GM19372 (cell line): ENCODE data around the gene SLC7A1.

Source experiments
- ATAC-seq: cut with Tn5 transposase; IDR thresholded peaks from one replicate; pipeline ENCODE4 v1.9.1; 2021; ENCODE audit warnings: mild to moderate bottlenecking, low read depth, moderate library complexity; ENCODE audit not compliant: unreplicated experiment

Gene SLC7A1

DNA sequence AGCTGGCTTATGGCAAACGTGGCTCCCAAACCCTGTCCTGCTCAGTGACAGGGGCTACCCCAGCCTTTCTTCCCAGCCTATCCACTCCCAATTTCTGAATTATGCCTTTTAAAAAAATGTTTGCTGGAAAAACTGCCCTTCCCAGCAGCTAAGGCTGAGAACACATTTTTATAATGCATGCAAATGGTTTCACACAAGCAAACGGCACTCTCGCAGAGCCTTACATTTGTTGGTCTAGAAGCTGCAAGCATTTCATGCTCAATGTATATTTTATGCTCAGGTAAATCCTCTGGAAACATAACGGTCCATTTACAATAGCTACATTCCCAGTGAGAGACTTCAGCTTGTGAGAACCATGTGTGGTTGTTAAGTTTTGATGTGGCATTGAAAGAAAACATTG, 61.4 kb downstream of the SLC7A1 start:
- ATAC-seq, result no peak

DNA sequence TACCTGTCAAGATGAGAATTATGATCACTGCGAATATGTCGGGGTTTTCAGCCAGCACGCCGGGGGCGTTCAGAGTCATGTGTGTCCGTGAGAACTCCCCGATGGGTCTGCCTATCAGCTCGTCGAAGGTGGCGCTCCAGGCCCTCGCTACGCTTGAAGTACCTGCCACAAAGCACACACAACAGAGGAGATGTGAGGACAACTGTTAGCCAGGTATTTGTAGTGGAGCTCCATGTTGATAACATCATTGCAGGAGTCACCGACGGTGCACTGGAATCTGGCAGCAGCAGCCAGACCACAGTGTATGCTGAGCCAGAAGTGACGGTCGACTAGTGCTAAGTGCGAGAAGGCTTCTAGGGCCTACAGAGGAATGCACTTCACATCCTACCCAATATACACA, 62.7 kb downstream of the SLC7A1 start:
- no peak for ATAC-seq

DNA sequence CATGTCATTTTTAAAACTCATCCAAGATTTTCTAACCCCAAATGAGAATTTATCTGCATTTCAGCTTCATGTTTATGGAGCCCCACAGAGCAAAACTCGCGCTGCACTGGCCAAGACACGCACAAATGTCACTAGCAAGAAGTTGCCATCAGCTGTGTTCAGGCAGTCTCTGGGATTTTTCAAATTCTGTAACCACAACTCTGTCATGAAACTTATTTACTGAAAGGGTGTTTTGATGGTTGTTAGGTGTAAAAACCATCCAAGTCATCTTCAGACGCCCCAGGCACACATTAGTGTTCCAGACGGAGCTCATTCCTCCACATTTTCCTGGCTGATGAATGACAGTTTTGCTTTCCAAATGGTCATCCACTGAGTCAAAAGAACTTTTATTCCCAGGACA, 63.4 kb downstream of the SLC7A1 start:
- no peak for ATAC-seq

DNA sequence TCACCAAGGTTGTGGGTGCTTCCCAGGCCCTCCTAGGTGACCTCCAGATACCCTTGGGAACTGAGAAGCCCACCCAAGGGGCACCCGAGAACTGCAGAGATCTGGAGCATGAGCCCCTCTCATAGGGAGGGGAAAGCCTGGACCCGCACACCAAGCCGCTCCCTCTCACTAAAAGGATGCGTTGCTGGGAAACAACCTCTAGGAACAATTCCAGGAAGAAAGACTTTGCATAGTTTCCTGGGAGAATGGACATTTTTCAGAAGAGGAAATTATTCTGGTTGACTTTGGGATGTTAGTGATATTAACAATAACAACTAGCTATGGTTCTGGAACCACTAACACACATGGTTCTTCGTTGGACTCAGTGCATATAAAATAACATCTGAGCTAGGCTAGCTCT, 64.6 kb downstream of the SLC7A1 start:
- no peak for ATAC-seq

DNA sequence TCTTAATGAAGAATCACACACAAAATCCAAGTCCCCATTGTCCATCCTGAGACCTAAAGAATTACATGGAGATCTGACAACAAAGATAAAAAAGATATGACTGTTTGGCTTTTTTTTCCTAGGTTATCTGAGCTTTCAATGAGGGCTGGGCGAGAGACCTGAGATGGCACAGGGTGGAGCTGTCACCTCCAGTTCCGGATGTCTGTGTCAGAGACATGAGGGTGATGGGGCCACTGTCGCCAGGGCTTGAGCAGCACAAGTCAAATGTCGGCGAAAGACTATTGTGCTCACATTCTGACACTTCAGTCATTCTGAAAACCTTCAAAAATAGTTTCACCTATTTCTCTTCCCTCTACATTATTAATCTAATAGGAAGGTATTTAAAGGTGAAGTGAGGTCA, 65.7 kb downstream of the SLC7A1 start:
- ATAC-seq, result no peak

DNA sequence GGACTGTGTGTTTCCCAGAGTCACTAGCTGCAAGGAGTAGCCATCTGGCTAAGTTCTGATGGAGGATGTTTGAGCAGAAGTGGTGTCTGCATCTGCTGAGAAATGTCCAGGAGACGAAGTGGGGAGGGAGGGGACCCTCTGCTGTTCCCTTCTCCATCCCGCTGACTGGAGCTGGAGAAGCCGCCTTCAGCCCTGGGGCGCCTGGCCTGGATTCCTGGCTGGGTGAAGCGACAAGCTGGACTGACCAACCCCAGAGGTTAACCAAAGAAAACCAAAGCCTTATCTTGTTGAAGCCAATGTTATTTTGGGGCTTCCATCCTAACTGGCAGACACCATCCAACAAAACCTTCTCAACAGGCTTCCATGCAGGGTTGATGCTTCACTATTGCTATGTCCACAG, 67.6 kb downstream of the SLC7A1 start:
- no peak for ATAC-seq

DNA sequence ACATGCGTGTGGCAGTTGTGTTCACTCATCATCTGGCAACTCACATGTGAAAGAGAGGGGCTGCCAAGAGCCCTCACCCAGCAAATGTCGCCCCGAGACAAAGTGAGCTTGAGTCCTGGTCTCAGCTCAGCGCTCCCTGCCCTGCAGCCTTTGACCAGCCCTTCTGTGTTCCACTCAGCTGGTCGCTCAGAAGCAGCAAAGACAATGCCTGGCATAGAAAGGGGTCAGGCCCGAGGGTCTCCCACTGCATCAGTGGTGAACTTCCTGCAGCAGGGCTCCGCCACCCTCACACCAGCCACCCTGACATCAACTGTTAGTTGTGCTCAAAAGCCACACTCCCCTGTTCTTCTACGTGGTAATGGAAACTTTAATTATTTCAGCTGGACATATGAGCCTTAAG, 68.0 kb downstream of the SLC7A1 start:
- ATAC-seq, result no peak

DNA sequence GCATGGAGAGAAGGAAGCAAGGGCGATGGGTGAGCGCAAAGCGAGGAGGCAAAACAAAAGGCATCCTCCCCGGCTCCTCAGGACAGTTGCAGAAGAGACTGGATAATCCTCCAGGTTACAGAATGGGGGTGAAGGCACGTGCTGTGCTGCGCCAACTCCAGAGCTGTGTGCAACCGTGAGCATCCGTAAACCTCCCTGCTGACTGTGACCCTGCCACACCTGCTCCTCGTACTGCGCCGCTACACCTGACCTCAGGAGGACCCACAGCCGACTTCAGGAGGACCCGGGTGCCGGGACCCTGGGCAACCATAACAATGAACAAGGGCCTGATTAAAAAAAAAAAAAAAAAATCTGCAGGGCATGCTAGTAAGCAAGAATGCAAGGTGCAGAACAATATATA, 68.7 kb downstream of the SLC7A1 start:
- no peak for ATAC-seq

DNA sequence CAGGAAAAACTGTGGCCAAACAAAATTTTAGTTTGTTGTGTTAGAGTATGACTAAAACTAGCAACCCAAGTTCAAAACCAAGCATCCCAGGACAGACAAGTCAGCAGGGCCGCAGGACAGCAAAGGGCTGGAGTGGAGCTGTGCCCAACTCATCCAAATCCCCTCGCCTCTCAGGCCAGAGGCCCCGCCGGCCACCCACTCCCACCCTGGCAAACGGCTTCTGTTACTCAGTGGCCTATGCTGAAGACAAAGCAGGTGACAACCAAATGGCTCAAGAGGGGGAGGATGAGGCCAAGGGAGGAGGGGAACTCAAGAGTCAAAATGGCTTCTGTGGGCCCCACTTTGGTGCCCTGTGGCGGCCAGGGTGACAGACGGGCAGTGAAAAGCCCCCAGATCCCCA, 69.7 kb downstream of the SLC7A1 start:
- no peak for ATAC-seq

DNA sequence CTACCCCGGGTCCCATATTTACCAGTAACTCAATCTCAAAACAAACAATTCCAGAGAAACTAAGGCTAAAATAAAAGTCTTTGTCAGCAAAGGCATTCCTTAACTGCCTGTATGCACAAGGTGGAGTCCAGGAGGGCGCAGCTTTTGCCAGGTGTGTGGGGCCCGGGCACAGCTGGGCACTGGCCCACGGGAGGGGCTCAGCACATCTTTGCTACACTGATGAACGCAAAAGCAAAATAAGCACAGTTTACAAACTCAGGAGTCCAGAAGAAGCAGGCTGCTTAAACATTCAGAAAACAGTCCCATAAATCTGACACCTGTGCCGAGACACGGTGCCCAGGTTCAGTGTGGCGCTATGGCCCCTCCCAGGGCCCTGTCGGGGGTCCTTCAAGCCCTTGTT, 70.8 kb downstream of the SLC7A1 start:
- no peak for ATAC-seq

DNA sequence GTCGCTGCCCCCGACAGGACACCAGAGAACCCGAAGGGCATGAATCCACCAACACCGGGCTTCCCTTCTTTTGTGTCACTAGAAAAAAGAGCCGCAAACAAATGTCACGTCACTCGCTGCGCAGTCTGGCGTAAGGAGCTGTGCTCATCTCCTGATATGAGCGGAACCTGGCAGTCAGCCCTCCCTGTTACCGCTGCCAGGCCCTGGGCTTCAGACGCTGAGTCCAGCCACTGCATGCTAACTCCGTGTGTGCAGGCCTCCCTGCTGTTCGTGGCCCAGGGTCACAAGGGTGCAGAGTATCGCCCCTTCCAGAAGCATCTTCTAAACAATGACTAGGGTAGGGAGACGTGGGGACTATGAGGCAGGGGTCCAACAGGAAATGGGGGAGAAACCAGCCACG, 71.3 kb downstream of the SLC7A1 start:
- ATAC-seq, result no peak

DNA sequence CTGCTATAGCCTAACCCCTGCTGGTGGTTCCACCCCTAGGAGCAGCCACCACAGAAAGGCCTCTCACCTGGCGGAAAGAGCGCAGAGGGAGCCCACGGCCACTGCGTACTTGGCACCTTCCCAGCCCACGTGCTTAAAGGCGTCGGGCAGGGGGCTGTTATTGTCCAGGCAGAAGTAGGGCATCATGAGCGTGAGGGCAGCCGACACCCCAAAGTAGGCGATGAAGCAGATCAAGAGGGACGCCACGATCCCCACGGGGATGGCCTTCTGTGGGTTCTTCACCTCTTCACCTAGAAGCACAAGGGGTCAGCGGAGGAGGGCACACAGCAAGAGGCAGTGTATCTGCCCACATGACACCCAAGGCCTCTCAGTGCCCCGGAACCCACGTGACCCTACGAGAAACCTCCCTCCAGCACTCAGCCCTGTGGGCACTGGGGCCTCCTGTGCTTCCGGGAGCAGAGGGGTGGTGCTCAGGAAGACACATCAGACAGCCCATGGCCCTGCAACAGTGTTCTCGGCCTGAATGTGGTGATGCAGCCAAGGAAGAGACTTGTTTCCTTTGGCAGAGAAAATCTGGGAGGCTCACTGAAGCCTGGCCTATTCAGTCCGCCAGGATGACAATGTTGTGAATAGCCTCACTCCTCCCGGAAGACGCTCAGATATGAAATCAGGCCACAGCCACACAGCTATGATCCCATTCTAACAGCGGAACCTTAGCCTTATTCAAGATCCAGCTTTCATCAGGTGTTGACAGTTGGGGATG, 72.1 kb downstream of the SLC7A1 start:
- no peak for ATAC-seq

DNA sequence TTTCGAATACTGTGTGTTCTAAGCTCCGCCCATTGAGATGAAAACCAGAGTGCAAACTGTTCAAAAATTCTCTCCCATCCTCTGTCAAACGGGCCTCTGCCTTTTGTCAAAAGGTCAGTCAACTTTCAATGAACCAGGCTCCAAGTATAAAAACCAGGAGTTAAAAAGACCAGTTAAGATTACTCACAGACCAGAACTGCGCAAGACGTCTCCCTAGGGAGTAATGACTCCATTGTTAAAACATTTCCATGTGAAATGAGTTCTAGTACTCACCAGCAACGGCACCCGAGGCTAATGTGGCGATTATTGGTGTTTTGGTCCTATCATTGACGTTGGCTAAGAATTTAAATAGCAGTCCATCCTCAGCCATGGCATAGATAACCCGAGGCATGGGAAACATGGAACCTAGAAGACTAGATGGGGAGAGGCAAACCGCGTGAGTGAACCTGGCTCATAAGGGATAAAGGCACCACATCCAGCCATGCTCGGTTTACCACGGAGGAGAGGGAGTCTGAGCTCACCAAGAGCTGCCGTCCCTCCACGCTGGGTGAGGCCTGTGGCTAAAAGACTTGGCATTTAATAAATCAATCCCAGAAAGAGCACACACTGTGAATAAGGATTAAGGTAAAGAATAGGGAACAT, 73.3 kb downstream of the SLC7A1 start:
- no peak for ATAC-seq

DNA sequence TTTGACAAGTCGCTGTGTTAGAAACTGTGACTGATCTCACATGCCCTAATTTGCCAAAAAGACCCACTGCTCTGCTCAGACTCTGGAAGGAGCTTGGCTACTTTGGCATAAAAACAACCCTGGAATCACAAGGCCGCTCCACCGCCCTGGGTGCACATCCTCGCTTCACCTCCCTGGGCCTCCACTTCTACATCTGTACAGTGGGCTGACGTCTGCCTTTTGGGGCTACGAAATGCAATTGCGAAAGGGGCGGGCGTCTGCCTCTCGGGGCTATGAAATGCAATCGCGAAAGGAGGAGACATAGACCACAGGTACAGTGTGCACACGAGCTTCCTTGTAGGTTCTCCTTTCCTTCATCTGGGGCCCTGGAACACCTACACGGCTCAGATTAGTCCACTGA, 74.2 kb downstream of the SLC7A1 start:
- ATAC-seq, result no peak

DNA sequence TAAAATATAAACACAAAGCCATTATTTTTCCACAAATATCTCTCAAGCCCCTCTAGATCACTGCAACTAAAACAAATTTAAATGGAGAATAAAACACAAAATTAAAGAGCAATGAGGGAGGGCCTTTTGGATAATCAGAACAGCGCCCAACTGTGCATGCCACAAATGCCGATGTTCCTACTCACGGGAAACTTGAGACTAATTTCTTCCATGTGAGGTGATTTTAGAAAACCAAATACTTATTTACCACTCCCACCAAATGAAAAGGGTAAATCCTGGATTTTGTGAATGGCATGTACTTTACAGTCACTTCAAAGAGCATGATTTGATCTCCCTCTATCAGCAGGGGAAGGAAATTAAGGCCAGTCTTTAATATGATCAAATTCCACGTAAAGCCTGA, 74.8 kb downstream of the SLC7A1 start:
- ATAC-seq, result no peak

DNA sequence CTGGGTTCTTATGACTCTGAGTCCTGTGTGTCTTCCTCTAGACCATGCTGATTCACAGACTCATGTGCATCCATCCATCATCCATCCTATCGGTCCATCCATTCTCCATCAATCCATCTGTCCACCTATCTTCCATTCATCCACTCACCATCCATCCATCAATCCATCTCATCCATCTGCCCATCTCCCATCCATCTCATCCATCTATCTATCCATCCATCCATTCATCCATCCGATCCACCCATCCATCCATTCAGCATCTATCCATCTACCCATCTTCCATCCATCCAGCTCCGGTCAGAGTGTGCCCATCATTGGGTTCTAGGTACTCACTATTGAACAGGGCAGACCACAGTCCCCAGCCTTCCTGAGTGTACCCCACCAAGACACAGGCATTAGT, 75.6 kb downstream of the SLC7A1 start:
- no peak for ATAC-seq

DNA sequence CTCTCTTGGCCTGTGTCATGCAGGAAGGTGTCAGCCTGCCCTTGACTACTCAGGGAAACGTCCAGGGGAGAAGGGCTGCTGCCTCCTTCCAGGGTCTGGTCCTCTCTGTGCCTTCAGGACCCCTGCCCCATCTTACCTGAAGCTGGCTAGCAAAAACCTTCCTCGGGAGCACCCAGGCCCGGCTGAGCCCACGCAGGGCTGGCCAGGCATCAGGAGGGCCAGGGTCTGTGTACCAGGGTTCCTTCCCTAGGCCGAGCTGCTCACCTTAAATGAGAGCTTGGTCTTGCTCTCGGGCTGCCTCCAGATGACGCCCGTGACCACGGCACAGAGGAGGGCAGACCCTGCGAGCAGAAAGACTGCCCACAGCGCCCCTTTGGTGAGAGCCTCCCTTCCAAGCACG, 78.6 kb downstream of the SLC7A1 start:
- no peak for ATAC-seq

DNA sequence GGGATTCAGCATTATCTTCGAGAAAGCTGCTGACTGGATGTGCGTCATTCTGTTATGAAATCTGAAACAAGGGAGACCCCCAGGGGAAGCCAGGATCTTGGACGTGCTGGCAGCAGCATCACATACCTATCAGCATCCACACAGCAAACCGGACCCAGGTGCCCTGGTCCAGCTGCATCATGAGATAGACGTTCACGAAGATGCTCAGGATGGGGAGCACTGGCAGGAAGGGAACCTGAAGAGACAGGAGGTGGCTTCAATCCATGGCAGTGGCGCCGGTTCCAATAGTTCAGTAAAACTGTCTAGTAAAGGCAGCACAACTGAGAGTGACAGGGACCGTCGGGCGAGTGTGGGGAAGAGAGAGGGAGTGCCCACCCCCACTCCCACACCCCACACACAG, 79.5 kb downstream of the SLC7A1 start:
- no peak for ATAC-seq

DNA sequence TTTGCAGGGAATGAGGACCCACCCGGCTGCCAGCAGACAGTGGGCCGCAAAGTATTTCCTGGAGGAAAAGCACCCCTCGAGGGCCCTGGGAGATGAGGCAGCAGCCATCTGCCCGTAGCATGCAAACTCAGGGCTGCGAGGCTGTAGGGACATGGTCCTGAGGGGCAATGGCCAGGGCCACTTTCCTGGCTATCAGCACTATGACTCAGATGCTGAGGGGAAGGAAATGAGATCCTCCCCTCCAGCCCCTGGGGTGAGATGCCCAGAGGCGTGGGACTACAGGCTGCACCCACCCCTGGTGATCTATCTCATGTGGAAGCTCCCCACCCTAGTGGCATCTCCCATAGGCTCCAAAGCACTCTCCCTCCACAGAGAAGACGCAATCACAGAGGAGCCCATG, 80.1 kb downstream of the SLC7A1 start:
- no peak for ATAC-seq

DNA sequence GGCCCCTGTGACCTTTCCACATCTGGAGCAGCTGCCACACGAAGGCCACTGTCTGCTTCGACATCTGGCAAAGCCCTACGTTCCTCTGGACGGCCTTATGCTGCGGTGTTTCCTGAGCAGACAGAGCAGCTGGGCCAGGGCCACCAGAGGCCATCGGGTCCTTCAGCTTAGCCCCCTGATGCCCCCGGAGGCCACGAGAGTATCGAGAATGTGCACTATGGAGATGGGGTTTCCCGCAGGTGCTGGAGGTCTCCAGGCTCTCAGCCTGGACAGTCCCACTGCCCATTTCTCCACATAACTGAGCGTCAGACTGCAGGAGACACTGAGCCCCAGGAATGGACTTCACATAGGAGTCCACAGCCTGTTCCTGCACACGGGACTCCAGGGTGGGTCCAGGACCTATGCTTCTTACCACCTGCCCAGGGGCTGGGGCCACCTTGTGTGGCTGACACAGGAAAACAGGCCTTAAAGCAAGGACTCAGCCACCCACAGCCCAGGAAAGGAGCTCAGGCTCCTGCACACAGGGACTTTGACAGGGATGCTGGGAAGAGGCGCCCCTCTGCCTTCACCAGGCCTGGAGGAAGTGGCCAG, 80.7 kb downstream of the SLC7A1 start:
- no peak for ATAC-seq

DNA sequence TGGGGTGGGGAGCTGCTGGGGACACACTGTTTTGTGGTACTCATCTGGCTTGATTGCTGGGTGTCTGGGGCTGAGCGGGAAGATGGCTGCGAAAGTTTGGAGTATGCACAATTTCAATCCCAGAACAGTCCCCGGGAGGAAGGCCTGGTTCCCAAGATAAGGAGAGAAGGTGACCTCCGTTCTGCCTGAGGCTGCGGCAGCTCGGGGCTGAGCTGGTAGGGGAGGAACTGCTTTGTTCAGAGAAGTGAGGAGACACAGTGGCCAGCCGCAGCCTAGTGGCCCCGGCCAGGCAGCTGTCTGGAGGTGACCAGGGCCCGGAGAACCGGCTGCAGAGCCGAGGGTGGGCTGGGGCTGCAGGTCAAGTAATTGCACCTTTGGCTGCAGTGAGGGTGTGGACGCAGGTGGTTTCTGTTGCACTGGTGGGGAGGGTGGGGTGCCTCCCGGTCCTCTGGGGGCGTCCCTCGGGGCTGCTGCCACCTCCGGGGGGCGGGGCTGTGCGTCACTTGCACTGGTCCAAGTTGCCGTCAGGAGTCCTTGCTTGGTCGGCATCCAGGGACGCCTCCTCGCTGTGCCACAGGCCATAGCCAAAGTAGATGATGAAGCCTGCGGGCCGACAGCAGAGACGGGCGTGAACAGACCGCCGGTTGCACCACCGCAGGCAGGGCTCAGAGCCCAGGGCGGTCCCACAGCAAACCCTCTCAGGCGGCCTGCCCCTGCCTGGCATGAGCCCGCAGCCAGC, 81.3 kb downstream of the SLC7A1 start:
- ATAC-seq, result no peak
